Coronary artery (tissue), 2 donors: ENCODE measurements around the gene ELAVL2.

Source experiments
- DNase-seq: peaks from one replicate; pipeline ENCODE4 v3.0.0-alpha.2; 2017; ENCODE audit warnings: low spot score
- H3K27ac ChIP-seq, 2 donors: fragments of 200-600 bp; sonication (generic); one replicate each; pipeline ENCODE4 v1.5.1; 2016 to 2019
- H3K4me3 ChIP-seq: fragments of 200-600 bp; sonication (generic); 2 replicates; pipeline ENCODE4 v1.5.1; 2016; ENCODE audit warnings: mild to moderate bottlenecking, moderate library complexity
- TF ChIP-seq, protein P1 (sequence below): fragments of 200-600 bp; sonication (generic); IDR thresholded peaks from one replicate; pipeline ENCODE4 v1.5.1; 2019; ENCODE audit warnings: antibody characterized with exemption

ELAVL2 gene

DNA sequence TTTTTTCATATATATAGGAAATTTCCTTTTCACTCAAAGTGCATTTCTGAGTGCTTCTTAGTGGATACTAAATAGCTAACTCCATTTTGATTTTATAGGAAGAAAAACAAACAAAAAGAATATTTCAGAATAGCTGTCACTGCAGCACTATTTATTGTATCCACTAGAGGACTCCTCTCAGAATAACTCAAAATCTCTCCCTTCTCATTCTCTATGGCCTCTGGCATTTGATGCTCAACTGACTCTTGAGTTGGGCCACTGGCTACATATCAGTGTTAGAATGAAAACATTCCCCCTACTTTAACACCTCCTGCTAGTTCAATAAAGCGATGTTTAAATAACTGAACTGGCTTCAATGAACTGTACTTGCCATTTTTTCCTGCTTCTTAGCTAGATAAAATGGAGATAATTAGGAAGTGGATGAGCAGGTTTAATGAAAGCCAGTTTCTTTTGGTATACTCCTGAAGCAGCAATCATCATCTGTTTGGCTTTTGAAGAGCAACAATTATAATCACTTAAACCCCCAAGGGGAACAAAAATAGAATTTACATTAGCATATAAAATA, 16.6 kb upstream of the ELAVL2 start:
- TF ChIP-seq, protein P1, sequence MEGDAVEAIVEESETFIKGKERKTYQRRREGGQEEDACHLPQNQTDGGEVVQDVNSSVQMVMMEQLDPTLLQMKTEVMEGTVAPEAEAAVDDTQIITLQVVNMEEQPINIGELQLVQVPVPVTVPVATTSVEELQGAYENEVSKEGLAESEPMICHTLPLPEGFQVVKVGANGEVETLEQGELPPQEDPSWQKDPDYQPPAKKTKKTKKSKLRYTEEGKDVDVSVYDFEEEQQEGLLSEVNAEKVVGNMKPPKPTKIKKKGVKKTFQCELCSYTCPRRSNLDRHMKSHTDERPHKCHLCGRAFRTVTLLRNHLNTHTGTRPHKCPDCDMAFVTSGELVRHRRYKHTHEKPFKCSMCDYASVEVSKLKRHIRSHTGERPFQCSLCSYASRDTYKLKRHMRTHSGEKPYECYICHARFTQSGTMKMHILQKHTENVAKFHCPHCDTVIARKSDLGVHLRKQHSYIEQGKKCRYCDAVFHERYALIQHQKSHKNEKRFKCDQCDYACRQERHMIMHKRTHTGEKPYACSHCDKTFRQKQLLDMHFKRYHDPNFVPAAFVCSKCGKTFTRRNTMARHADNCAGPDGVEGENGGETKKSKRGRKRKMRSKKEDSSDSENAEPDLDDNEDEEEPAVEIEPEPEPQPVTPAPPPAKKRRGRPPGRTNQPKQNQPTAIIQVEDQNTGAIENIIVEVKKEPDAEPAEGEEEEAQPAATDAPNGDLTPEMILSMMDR = no peak
- no peak overlapping the region for H3K27ac ChIP-seq
- DNase-seq = no peak
- H3K4me3 ChIP-seq = no peak overlapping the region

DNA sequence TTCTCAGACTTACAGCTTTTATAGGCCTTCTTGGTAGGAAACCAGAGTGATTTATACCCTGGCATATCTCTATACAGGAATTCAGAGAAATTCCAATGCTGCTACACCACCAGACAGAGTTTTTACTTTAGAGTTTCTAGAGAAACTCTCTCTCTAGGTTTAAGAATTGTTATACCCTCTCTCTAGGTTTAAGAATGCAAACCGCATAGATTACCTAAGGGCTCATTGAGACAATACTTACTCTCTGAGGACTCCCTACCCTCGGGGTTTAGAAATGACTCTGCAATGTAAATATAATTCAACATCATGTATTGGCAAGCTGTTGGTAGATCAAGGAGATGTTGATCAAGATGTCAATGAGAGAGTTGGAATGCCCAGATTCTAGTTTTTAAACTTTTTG, 15.3 kb upstream of the ELAVL2 start:
- TF ChIP-seq, protein P1 = no peak
- Histone ChIP-seq H3K27ac (no peak overlapping the region), H3K4me3 (no peak overlapping the region)
- no peak for DNase-seq

DNA sequence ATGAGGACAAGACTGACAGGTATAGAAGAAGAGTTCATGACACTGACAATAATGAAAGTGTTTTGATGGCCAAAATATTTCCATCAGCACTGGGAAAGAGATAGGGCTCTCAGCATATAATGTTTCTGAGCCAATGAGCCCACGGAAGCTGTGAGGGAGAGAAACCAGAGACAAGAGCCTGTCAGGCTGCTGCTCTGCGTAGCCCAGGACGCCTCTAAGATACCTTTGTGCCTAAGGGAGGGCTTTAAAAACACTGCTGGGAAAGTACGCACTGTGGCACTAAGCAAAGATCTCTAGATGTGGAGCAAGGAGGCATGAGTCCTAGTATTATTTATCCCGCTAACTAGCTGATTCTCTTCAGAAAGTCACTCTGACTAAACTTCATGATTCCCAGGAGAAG, 11.0 kb upstream of the ELAVL2 start:
- no peak for DNase-seq
- TF ChIP-seq, protein P1 = no peak
- Histone ChIP-seq H3K27ac (no peak overlapping the region), H3K4me3 (no peak overlapping the region)

DNA sequence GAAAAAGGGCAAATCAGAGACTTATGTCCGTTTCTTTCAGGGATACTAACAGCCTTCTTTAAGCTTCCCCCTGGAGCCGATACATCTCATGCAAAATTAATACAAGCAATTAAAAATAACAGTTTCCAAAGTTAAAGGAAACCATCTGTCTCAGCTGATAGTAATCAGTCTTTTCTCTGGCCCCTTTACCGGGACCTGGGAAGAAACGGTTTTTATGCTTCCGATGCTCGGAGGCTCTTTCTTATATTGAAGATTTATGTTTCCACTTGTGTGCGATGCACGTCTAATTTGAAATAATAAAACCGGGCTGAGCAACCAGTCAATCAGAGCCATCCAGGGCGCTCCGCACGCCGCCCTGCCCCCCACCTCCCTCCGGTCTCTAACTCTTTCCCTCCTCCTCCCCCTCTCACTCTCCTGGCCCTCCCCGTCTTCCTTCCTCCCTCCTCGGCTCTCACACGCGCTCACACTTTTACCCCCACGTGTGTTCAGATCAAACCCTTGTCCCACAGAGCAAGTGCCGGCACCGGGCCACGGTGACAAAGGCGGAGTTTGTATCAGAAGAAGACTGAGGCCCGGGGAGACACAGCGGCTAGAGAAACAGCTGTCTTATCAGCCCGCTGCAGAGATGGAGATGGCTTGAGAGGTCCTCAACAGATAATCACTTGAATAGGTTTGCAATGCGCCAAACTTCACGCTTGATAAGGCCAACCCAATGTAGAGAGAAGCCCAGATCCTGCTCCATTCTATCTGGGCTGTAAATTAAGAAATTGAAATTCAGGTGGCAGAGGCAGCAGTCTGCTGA, 5.1 kb upstream of the ELAVL2 start:
- no peak overlapping the region for H3K4me3 ChIP-seq
- no peak overlapping the region for H3K27ac ChIP-seq
- DNase-seq = no peak
- TF ChIP-seq, protein P1 = no peak

DNA sequence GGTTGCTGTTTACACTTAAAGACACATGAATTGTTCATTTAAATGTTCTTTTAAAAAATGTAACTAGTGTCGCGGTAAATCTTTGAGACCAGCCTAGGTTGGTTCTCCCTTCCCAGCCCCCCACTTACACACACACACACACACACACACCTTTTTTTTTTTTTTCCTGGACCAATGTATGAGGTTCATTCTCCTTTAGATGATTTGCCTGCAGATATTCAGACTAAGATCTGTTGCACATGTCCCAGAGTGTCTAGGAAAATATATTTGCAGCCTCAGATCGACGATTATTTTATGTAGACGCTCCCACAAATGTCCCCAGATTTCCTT, 4.4 kb upstream of the ELAVL2 start:
- TF ChIP-seq, protein P1 = no peak
- no peak overlapping the region for H3K27ac ChIP-seq
- H3K4me3 ChIP-seq = no peak overlapping the region
- DNase-seq = no peak

DNA sequence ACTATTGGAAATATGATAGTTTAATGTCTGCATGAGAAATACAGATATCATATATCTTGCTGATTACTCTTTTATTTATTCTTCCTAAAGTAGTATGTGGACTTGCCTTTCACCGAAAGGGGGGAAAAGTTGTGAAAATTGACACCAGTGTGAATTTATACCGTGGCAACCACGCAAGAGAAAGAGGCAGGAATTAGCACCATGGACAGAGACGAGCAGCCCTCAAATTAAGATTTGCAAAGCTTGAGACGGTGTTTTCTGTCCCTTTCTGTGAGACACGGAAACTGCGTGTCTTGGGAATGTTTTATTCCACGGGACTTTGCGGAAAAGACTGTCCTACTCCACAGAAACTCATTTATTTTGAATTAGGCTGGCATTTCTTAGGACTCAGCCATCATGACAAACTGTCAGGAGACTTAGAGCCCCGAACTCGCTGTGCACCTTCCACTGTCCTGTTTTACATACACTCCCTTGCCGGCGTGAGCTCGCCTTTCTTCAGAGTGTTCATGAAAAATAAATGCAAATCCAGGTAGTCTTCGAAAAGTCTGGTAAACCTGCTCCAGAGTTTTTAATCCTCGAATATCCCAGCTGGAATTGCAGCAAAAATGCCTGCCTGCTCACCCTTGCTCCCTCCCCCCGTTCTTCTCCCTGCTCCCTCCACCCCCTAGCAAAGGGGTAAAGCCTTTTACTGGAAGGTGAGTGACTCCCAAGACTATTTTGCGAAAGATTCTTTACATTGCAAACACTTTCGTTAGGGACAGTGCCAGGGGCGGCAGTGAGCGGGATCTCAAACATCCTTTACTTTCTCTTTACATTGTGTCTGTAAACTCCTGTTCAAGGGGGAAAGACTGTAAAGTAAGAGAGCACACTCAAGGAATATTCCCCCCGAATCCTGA, 3.8 kb upstream of the ELAVL2 start:
- Histone ChIP-seq H3K27ac (no peak overlapping the region), H3K4me3 (no peak overlapping the region)
- DNase-seq = no peak
- TF ChIP-seq, protein P1 = no peak
